ENCODE measurements around the gene RHBDD1.

The RHBDD1 gene

DNA sequence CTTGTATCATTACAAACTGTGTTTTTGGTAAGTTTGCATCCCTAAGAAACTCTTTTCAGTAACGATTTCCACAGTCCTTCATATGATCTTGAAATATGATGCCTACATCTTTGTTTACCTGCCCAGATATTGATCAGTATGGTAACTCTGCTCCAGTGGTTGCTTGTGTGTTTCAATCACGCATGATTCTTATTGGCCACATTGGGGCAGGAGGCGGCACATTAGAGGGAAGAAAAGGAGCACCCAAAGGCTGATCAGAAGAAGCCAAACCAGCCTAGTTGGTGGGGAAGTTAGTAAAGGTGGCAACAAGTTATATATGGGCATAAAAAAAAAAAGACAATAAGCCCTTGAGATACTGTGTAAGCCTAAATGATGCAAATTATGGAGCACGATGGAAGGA lies 158.9 kb downstream of the RHBDD1 start:
- no peak for DNase-seq

DNA sequence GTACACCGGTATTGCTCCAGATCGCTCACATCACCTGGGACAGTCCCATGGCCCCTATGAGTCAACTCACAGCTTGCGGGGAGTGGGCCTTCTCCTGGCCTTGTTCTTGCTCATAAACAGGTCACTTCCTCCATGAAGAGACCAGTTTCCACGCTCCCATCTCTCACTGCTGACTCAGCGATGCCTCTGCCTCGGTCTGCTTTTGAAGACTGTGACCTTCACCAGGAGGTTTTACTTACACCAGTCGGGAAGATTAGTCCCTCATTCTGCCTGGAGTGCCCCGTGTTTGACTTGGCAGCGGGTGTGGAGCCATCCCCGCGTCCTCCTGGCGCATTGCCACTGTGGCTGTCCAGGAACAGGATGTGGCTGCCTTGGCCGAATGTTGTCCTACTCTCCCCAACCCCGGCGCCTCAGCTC lies 159.8 kb downstream of the RHBDD1 start:
- no peak for DNase-seq

DNA sequence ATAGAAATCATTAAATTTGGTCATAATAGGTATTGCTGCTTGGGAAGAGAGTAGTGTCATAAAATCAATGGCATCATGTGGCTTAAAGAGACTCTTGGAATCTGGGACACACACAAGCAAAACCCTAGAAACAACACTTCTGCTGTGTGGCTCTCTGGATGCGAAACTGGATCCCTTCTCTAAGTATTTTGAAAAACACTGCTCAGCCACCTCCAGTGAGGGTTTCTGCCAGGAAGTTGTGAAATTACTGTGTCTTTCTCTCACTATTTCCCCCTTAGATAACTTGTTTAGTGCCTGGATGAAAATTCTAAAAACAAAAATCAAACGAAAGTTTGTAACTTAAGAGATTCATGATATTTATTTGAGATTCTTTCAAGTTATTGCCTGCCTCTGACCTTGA lies 163.8 kb downstream of the RHBDD1 start:
- DNase-seq: no peak

DNA sequence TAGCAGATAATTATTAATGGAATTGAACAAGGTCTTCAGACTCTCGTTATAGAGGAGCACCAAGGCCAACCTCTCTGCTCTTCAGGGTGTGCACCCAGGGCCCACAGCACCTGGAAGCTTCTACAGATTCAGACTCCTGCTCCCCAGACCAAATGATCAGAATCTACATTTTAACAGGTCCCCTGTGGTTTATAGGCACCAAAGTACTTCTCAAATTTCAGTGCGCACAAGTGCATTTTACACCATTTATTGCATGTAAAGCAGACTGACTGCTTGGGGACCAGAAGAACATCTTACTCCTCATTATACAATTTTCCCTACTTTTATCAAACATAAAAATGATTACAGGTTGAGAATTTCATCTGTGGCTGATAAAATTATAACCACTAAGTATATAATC lies 164.3 kb downstream of the RHBDD1 start:
- no peak for DNase-seq

DNA sequence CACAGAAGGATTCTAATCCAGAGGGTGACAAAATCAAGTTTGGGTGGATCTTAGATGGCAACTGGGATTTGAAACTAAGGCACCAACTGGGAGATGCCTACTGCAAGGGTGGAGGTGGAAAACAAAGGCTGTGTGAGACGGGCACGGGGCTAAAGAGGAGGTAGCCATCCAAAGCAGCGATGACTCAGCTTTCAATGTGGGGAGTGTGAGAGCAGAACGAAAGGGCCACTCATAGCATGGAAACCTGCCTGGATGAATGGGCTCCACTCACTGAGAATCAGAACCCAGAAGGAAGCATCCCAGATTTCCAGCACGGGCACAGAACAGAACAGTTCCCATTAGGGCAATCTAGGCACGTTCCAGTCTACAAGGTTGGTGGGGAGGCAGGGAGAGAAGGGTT lies 168.6 kb downstream of the RHBDD1 start:
- DNase-seq: no peak

DNA sequence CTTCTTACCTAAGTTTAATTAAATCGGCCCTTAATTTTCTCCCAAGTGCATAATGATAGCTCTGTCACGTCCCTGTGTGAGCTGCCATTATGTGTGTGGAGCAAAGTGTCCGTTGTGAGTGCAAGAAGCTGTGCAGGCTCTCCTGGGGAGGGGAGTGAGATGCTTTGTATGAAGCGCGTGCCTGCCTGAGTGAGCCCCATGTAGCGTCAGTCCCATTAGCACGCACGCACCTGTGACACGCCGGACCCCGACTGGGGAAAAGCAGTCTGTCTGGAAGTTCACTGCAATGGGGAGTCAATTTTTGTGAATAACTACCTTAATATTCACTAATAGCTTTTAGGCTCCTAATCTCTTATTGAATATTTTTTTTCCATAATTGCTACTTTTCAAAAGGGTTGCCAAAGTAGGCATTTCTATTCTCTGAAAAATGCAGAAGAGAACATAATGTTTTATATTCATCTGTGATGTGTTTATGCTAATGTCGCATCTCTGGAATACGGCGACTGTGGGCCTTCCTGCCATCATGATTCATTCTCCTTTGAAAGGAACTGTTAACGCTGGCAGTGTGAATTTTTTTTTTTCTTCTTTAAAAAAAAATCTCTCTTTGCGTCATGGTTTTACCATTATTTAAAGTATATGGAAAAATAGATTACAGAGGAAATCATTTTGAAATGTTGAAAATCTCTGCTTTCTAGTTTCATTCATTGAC lies 170.5 kb downstream of the RHBDD1 start:
- DNase-seq: no peak

DNA sequence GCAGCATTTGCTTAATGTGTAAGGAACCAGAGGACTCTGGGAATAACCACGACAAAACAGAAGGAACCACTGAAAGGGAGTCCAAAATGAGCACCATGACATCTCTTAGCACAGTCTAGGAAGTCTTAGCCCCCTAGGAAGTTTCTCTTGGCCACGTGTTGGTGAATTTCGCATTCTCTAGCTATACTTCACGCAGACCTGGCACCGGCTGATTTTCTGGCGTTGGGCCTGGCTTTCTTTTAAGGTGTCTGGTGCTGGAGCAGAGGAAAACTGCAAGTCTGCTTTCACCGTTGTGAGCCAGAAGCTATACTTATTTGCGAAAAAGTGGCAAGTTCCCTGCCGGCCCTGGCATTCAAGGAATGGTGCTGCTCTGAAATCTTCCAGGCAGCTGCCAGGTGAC lies 171.3 kb downstream of the RHBDD1 start:
- no peak for DNase-seq

- no peak for DNase-seq
Measured at GRCh38 chr2:227007940-227008339, 172.1 kb downstream of the RHBDD1 start.

GRCh38 chr2:227010433-227010832 lies 174.6 kb downstream of the RHBDD1 start:
- no peak for DNase-seq

GRCh38 chr2:227013330-227013729 lies 177.5 kb downstream of the RHBDD1 start:
- no peak for DNase-seq

DNA sequence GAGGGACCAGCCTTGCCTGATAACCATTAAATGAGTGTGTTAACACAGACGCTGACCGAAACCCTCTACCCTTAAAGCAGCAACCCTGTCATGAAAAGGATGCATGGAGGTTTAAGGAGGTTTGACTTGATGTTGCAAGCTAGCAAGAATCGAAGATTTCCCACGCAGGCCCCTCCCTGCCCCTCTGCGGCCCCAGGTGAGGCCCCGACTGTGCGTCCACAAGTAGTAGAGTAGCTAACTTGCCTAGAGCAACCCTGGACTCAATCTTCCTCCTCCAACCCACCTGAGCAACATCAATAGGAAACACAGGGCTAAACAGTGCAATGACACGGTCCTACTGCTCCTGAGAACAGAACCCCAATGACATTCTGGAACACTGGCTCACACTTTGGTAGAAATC lies 178.0 kb downstream of the RHBDD1 start:
- DNase-seq: no peak

DNA sequence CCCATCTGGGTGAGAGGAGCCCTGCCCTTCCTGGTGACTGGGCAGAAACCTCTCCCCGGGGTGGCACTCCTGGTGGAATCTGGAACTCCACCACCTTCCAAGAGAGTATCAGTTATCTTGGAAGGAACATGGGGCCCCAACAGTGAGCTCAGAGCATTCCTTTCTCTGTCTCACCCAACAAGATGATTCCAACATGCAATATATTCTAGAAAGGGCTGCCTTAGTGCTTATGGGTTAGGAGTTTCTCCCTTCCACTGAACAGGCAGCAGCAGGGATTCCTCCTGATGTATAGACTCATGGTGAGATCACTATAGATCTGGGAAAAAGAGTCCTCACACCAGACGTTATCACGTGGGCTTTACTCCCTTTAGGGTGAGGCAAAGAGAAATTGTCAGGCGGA lies 181.0 kb downstream of the RHBDD1 start:
- DNase-seq: no peak

GRCh38 chr2:227020416-227020815 lies 184.6 kb downstream of the RHBDD1 start:
- no peak for DNase-seq

- no peak for DNase-seq
Measured at GRCh38 chr2:227022608-227023007, 186.8 kb downstream of the RHBDD1 start.

GRCh38 chr2:227025510-227025909 lies 189.7 kb downstream of the RHBDD1 start:
- DNase-seq: no peak

DNA sequence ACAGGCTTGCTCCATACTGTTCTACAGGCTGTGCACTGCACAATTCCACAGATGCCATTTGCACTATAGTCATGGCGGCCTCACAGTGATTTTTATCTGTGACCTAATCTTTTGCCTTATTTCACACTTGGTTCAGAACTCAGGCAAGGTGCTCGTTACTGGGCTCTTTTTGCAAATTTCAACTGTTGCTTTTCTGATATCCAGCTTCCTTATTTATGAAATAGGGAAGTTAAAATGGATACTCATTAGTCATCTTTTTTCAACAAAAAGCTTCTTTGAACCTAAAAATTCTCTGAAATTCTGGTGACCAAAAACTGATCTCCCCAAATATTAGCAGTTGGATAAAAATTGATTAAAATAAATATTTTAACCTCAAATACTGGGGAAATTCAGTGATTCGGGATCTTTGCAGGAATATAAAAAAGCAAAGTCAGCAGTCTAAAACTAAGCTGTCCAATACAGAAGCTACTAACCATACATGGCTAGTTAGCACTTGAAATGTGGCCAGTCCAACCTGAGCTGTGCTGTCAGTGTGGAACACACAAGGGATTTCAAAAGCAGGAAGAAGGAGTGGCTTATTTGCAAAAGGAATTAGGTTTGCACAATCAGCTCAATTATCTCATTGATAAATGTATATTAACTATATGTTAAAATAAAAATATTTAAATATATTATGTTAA lies 193.7 kb downstream of the RHBDD1 start:
- no peak for DNase-seq

- no peak for DNase-seq
Measured at GRCh38 chr2:227030789-227031188, 194.9 kb downstream of the RHBDD1 start.

DNA sequence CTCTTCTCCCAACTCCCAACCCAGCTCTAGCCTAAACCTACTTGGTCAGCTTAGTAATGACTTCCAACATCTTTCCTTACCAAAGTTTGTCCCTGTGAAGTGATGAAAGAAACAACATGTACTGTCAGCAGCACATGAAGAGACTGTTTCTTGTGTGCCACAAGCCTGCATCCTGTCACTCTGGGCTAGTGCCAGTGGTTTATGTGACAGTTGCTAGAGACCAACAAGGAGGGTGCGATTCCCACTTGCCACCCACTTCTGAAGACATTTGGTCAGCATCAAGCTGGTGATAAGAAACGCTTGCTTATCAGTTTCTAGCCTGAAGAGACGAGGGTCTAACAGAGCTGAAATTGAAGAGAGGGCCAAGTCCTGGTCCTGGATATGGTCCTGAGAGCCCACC lies 195.5 kb downstream of the RHBDD1 start:
- DNase-seq: no peak

- peak in 1 of 6 experiments; percentile 2 for DNase-seq
Measured at GRCh38 chr2:227033471-227034148, 197.8 kb downstream of the RHBDD1 start.

- DNase-seq: no peak
Measured at GRCh38 chr2:227035711-227036367, 200.0 kb downstream of the RHBDD1 start.

DNA sequence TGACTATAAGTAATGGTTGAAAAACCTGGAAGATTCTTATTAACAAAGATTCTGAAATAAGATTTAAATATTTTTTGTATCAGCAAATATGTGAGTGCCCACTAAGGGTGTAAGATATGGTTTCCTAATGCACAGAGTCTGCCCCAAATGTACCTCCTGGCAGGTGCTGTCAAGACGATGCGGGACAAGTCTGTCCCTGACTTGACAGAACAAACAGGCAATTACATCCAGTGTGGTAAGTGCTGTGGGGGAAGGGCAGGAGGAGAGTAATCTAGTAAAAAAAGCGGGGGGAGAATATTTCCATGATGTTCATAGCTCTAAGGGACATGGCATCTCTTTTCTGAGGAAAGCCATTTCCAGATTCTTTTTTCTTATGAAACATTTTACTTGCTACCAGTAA lies 200.7 kb downstream of the RHBDD1 start:
- DNase-seq: no peak

- DNase-seq: no peak
Measured at GRCh38 chr2:227038550-227039189, 202.8 kb downstream of the RHBDD1 start.

GRCh38 chr2:227043981-227044380 lies 208.1 kb downstream of the RHBDD1 start:
- DNase-seq: no peak

Data from stimulated activated naive CD4-positive, alpha-beta T cell (primary cell).